H7 (cell line): ENCODE results near the gene C22orf31. TPM values are rescaled to one million over a fixed set of nuclear protein-coding genes. Genes with fewer than 3 reads are reported as not detected.

Source experiments
- DNase-seq: peaks from one replicate; pipeline ENCODE4 v3.0.0; 2012
- H3K27me3 ChIP-seq: 2 replicates; pipeline ENCODE4 v1.6.0; 2011; ENCODE audit warnings: mild to moderate bottlenecking, low read length; ENCODE audit not compliant: control insufficient read depth, insufficient read depth
- H3K36me3 ChIP-seq: replicated peaks from 2 replicates; pipeline ENCODE4 v1.5.1; 2011; ENCODE audit warnings: low read length; ENCODE audit not compliant: control insufficient read depth, insufficient read depth
- H3K4me3 ChIP-seq: 2 replicates; pipeline ENCODE4 v1.5.1; 2011; ENCODE audit warnings: low read depth, mild to moderate bottlenecking, control low read depth, low read length, moderate library complexity; ENCODE audit not compliant: insufficient read depth
- total RNA-seq: library from RNA; depleted of rRNA; stranded (reverse); fragments of >200 nt; shearing (Covaris generic); gene quantifications from 2 replicates; pipeline ENCODE4 v1.2.3, GENCODE V29; 2014

Gene C22orf31
- total RNA-seq, 1 experiment from 2014 or later, result not detected

GRCh38 chr22:29030618-29031226 is 30.9 kb downstream of the C22orf31 start:
- Histone ChIP-seq H3K36me3 (no peaks in the 10 kb centered on the region; the same call in 1 of the 2 replicates), H3K27me3 (no peaks in the 10 kb centered on the region), H3K4me3 (peak overlapping the region; percentile 39)
- peak; percentile 93 for DNase-seq

GRCh38 chr22:29030016-29030617 is 31.5 kb downstream of the C22orf31 start:
- peak overlapping the region; percentile 39 for H3K4me3 ChIP-seq
- no peak for DNase-seq
- H3K27me3 ChIP-seq, result no peaks in the 10 kb centered on the region

GRCh38 chr22:29029202-29030000 is 32.2 kb downstream of the C22orf31 start:
- no peak for DNase-seq
- Histone ChIP-seq H3K27me3 (no peaks in the 10 kb centered on the region), H3K4me3 (no peak overlapping the region), H3K36me3 (no peaks in the 10 kb centered on the region; the same call in 1 of the 2 replicates)

More at GRCh38 chr22:29030016-29030617, 31.5 kb downstream of the C22orf31 start:
- no peaks in the 10 kb centered on the region; the same call in 1 of the 2 replicates for H3K36me3 ChIP-seq

GRCh38 chr22:29028468-29028867 is 33.2 kb downstream of the C22orf31 start:
- no peaks in the 10 kb centered on the region for H3K27me3 ChIP-seq
- no peak for DNase-seq
- no peaks in the 10 kb centered on the region; the same call in 1 of the 2 replicates for H3K36me3 ChIP-seq
- no peak overlapping the region for H3K4me3 ChIP-seq

GRCh38 chr22:29026579-29026978 is 35.1 kb downstream of the C22orf31 start:
- H3K4me3 ChIP-seq, result no peak overlapping the region
- DNase-seq, result no peak
- no peaks in the 10 kb centered on the region for H3K27me3 ChIP-seq
- H3K36me3 ChIP-seq, result no peaks in the 10 kb centered on the region; the same call in 1 of the 2 replicates

GRCh38 chr22:29023172-29023796 is 38.3 kb downstream of the C22orf31 start:
- no peaks in the 10 kb centered on the region; the same call in 1 of the 2 replicates for H3K36me3 ChIP-seq
- no peak overlapping the region for H3K4me3 ChIP-seq
- DNase-seq, result no peak
- no peaks in the 10 kb centered on the region for H3K27me3 ChIP-seq

GRCh38 chr22:29022101-29022817 is 39.4 kb downstream of the C22orf31 start:
- DNase-seq, result no peak
- no peaks in the 10 kb centered on the region; the same call in 1 of the 2 replicates for H3K36me3 ChIP-seq
- no peaks in the 10 kb centered on the region for H3K27me3 ChIP-seq
- no peak overlapping the region for H3K4me3 ChIP-seq

- Histone ChIP-seq H3K36me3 (no peaks in the 10 kb centered on the region), H3K27me3 (no peaks in the 10 kb centered on the region), H3K4me3 (no peak overlapping the region)
- DNase-seq, result no peak
Measured at GRCh38 chr22:29018293-29019189, 43.1 kb downstream of the C22orf31 start.

- 0 out of 2 replicates have a peak, but pooled peaks cover 1% of the 10 kb centered on the region for H3K36me3 ChIP-seq
- no peak overlapping the region for H3K4me3 ChIP-seq
- DNase-seq, result no peak
- no peaks in the 10 kb centered on the region for H3K27me3 ChIP-seq
Measured at GRCh38 chr22:29016067-29016938, 45.3 kb downstream of the C22orf31 start.

- Histone ChIP-seq H3K4me3 (no peak overlapping the region), H3K36me3 (0 out of 2 replicates have a peak, but pooled peaks cover 1% of the 10 kb centered on the region), H3K27me3 (no peaks in the 10 kb centered on the region)
- no peak for DNase-seq
Measured at GRCh38 chr22:29014773-29015172, 46.9 kb downstream of the C22orf31 start.

GRCh38 chr22:29014293-29014692 is 47.3 kb downstream of the C22orf31 start:
- Histone ChIP-seq H3K36me3 (0 out of 2 replicates have a peak, but pooled peaks cover 1% of the 10 kb centered on the region), H3K4me3 (no peak overlapping the region), H3K27me3 (no peaks in the 10 kb centered on the region)
- DNase-seq, result no peak

- Histone ChIP-seq H3K4me3 (no peak overlapping the region), H3K36me3 (0 out of 2 replicates have a peak, but pooled peaks cover 1% of the 10 kb centered on the region), H3K27me3 (no peaks in the 10 kb centered on the region)
- DNase-seq, result no peak
Measured at GRCh38 chr22:29012952-29013351, 48.7 kb downstream of the C22orf31 start.
